ENCODE data around the gene ZNF620. TPM values are rescaled to one million over a fixed set of nuclear protein-coding genes. Genes with fewer than 3 reads are reported as not detected.

Gene ZNF620
- polyA plus RNA-seq, 1 donor from 2014 or later: 20.2 TPM

- no peak overlapping the region for H3K4me3 ChIP-seq (ENCODE audit: low read length)
- no peaks in the 10 kb centered on the region for H3K9me3 ChIP-seq (ENCODE audit: low read length)
- no peak overlapping the region for H2AFZ ChIP-seq (ENCODE audit: low read depth, low read length)
- no peak overlapping the region for H3K4me2 ChIP-seq (ENCODE audit: low read length)
- peaks cover 5% of the 10 kb centered on the region for H3K36me3 ChIP-seq (ENCODE audit: insufficient read depth, low read length)
- no peaks in the 10 kb centered on the region for H4K20me1 ChIP-seq (ENCODE audit: insufficient read depth)
- no peak overlapping the region for H3K9ac ChIP-seq (ENCODE audit: low read length)
- no peaks in the 10 kb centered on the region for H3K27me3 ChIP-seq (ENCODE audit: insufficient read depth, low read depth, low read length)
- no peak overlapping the region for H3K27ac ChIP-seq (ENCODE audit: low read length)
- H3K79me2 ChIP-seq (replicated peaks; ENCODE audit: insufficient read depth, low read length): peaks cover 33% of the 10 kb centered on the region
- no peaks in the 10 kb centered on the region for H3F3A ChIP-seq (ENCODE audit: insufficient read depth, low read length, poor library complexity, severe bottlenecking)
- no peaks in the 10 kb centered on the region for H3K9me2 ChIP-seq (ENCODE audit: insufficient read depth, low read length)
- no peak for TF ChIP-seq SMC3 (conservative IDR thresholded peaks at IDR 0.05; ENCODE audit: poor library complexity)
- no peak for TF ChIP-seq MXI1 (conservative IDR thresholded peaks at IDR 0.05; ENCODE audit: poor library complexity, severe bottlenecking)
- TF ChIP-seq REST (IDR thresholded peaks at IDR 0.05; ENCODE audit: borderline replicate concordance): no peak
- no peak for TF ChIP-seq CTCF (IDR thresholded peaks at IDR 0.05; ENCODE audit: poor library complexity, severe bottlenecking)
- TF ChIP-seq EP300 (conservative IDR thresholded peaks at IDR 0.05; ENCODE audit: poor library complexity, severe bottlenecking): no peak
- TF ChIP-seq RAD21 (conservative IDR thresholded peaks at IDR 0.05): no peak
- TF ChIP-seq TAF1 (IDR thresholded peaks at IDR 0.05; ENCODE audit: low read depth): no peak
Observed at GRCh38 chr3:40511031-40511718, 5.3 kb downstream of the ZNF620 start.

- H4K20me1 ChIP-seq (ENCODE audit: insufficient read depth): no peaks in the 10 kb centered on the region
- H2AFZ ChIP-seq (ENCODE audit: low read depth, low read length): no peak overlapping the region
- H3K27me3 ChIP-seq (ENCODE audit: insufficient read depth, low read depth, low read length): no peaks in the 10 kb centered on the region
- H3K4me2 ChIP-seq (ENCODE audit: low read length): no peak overlapping the region
- no peaks in the 10 kb centered on the region for H3K9me3 ChIP-seq (ENCODE audit: low read length)
- TF ChIP-seq MXI1 (conservative IDR thresholded peaks at IDR 0.05; ENCODE audit: poor library complexity, severe bottlenecking): no peak
- no peak for TF ChIP-seq TAF1 (IDR thresholded peaks at IDR 0.05; ENCODE audit: low read depth)
- no peak for TF ChIP-seq EP300 (conservative IDR thresholded peaks at IDR 0.05; ENCODE audit: poor library complexity, severe bottlenecking)
- no peak for TF ChIP-seq RAD21 (conservative IDR thresholded peaks at IDR 0.05)
- TF ChIP-seq POLR2AphosphoS5 (IDR thresholded peaks at IDR 0.05): no peak
- no peak for TF ChIP-seq REST (IDR thresholded peaks at IDR 0.05; ENCODE audit: borderline replicate concordance)
- TF ChIP-seq CTCF (IDR thresholded peaks at IDR 0.05; ENCODE audit: poor library complexity, severe bottlenecking): no peak
- TF ChIP-seq EZH2 (IDR thresholded peaks at IDR 0.05; ENCODE audit: borderline replicate concordance, insufficient read depth, low read length, poor library complexity, severe bottlenecking): no peak
- no peak for TF ChIP-seq SMC3 (conservative IDR thresholded peaks at IDR 0.05; ENCODE audit: poor library complexity)
- no peaks in the 10 kb centered on the region for H3F3A ChIP-seq (ENCODE audit: insufficient read depth, low read length, poor library complexity, severe bottlenecking)
- no peak overlapping the region for H3K4me3 ChIP-seq (ENCODE audit: low read length)
- H3K9ac ChIP-seq (ENCODE audit: low read length): no peak overlapping the region
- H3K9me2 ChIP-seq (ENCODE audit: insufficient read depth, low read length): no peaks in the 10 kb centered on the region
- H3K79me2 ChIP-seq (replicated peaks; ENCODE audit: insufficient read depth, low read length): no peaks in the 10 kb centered on the region
- H3K27ac ChIP-seq (ENCODE audit: low read length): no peak overlapping the region
- peaks cover 7% of the 10 kb centered on the region for H3K36me3 ChIP-seq (ENCODE audit: insufficient read depth, low read length)
Observed at GRCh38 chr3:40516201-40516600, 10.4 kb downstream of the ZNF620 start.

All from neural cell (in vitro differentiated cells).